GM18873 (cell line): Measurements from ENCODE around the gene SYT1.
"Not testable (repeated sequence)": the region's sequence is repeated elsewhere in the genome, so short reads cannot be mapped to it uniquely, and the experiment has no call there.

Source experiments
- ATAC-seq: cut with Tn5 transposase; IDR thresholded peaks from one replicate; pipeline ENCODE4 v1.9.1; 2021; ENCODE audit warnings: mild to moderate bottlenecking, moderate library complexity, moderate number of reproducible peaks; ENCODE audit not compliant: unreplicated experiment, low FRiP score

The SYT1 gene

DNA sequence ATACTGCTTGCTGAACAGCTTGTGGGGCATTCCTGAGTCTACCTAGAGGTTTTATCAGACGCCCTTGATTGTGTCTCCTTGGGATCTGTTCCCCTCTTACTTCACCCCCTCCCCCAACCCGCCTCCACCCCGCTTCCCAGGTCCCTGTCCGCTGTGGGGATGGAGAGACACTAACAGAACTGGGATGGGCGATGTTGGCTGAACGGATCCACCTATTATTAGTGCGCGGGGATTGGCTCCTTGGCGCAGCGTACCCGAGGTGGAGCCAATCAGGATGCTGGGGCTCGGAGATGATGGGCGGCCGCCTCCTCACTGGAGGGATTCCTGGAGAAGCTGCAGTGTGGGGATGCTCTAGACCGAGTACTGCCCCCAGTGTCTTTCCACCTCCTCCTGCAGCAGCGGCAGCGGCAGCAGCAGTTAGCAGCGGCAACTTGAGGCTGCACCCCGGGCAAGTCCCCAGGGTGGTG, at the start of gene SYT1:
Gene SYT1 (plus strand): TSS at position 372 of the 467 bp plus-strand sequence.
- ATAC-seq, result no peak

DNA sequence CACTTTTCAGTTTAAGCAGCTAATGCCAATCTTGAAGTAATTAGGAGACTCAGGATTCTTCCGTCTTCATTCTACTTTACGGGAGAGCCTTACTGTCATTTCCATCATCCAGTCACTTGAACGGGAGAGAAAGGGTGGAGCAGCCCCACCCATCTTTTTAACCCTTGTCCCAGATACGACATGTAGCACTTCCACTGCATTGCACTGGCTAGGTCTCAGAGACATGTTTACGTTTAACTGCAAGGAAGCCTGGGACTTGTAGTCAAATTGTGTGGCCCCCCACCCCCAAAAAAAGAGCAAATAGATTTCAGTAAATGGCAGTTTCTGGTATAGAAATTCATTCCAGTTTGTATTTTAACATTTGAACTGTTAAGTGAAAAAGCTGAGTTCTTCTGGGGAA, 46.1 kb upstream of the SYT1 start:
- no peak for ATAC-seq

DNA sequence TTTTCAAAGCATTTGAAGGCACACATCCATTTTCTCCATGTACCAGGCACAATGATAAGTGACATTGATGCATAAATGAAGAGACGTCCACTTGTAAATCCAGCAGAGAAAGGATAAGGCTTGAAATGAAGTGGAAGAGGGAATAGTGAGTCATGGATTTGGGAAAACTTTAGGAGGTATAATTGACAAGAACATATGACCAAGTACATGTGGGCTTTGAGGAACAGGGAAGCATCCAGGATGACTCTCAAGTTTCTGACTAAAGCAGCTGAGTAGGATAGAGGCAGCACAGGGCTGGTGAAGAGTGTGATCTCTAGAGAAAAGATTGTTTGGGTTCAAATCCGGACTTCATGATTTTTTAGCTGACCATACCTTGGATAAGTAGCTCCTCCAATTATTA, 43.6 kb upstream of the SYT1 start:
- ATAC-seq, result no peak

DNA sequence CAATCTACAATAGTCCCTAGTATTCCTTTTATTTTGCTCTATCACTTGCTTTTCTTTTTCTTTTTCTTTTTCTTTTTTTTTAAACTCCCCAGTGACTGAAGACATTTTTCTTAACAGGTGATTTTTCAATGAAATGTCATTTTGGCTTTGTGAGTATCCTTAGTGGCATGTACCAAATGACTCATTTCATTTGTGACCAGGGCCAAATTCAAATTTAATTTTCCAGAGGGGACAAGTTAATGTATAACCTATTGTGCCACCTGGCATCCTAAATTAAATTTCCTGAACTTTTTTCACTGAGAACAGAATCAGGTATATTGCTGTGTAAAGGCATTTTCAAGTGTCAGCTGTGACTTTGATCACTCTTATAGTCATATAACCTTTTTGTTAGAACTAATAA, 39.7 kb upstream of the SYT1 start:
- no peak for ATAC-seq

DNA sequence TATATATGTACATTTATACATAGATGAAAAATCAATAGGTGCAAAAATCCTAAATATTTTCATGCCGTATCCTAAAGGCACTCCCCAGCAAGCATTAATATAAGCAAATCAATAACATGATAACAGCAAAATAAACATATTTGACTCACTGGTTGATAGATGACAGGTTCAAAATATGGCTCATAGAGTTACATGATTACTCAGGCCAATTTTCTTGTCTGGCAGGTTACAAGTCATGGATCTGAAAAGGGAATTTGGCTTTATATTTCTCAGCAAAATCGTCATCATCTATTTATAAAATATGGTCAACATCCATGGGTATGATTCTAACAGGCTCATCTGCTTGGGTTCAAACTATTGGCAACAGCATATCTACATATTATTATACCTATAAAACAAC, 34.9 kb upstream of the SYT1 start:
- no peak for ATAC-seq

DNA sequence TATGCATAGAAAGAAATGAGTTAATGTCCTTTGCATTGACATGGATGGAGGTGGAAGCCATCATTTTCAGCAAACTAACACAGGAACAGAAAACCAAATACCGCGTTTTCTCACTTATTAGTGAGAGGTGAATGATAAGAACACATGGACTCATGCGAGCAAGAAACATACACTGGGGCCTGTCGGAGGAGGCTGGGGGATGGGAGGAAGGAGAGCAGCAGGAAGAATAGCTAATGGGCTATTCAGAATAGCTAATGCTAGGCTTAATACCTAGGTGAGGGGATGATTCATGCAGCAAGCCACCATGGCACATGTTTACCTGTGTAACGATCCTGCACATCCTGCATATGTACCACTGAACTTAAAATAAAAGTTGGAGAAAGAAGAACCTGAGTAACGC, 29.1 kb upstream of the SYT1 start:
- no peak for ATAC-seq

DNA sequence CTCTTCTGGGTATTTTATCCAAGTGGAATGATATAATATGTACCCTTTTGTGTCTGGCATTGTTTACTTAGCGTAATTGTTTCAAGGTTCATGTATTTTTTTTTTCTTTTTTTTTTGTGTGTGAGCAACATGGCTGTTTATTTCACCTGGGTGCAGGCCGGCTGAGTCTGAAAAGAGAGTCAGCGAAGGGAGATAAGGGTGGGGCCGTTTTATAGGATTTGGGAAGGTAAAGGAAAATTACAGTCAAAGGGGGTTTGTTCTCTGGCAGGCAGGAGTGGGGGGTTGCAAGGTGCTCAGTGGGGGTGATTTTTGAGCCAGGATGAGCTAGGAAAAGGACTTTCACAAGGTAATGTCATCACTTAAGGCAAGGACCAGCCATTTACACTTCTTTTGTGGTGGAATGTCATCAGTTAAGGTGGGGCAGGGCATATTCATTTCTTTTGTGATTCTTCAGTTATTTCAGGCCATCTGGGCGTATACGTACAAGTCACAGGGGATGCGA, 24.0 kb upstream of the SYT1 start:
- ATAC-seq, result not testable (repeated sequence)

DNA sequence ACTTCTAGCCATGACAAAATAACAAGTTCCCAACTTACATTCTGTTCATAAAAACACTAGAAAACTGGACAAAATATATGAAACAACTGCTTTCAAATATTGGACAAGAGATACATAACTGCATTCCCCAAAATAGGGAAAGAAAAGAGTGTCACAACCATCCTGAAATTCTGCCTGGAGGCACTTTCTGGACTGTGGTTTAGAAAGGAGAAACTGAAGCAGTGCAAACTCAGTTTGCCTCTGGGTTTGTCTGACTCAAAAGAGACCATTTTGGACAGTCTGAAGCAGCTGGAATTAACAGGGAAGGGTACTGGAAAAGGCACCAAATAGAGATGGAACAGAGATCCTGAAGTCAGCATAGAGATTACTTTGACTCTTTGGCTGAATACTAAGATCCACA, 11.3 kb upstream of the SYT1 start:
- no peak for ATAC-seq

DNA sequence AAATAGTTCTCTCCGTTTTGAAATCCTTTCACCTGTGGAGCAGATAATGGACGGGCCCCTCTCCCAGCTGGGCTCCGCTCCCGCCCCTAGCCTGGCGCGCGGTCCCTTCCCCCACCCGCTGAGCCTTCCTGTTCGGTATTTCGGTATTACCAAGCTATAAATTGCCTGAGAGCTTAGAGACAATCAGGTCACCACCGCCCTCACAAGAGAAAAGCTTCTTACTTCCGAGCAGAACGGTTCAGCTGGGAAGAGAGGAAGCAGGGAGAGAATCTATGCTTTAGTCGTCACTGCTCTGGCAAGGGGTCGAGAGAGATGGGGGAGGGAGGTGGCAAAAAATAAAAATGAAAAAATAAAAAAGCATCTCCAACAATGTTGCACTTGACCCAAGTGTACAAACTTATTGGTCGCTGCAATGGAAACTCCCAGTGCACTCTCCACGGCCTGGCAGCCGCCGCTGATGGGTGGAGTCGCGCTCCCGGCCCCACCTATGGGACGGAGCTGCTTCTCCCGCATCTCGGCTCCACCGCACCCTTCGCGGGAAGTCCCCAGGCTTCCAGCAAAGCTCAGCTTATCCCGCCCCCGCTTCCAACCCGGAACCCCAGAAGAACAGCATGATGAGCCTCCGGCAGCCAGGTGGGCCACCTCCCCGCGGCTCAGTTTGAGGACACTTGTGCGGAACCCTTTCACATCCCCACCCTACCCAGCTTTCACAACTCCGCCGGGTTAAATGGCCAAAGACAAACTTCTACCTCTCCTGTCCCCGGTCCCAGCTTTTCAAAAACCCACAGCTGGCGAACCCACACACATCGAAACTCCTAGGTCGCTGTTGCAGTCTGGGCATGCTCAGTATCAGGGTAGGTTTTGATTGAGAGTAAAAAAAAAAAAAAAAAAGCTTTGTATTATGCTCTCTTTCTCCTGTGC, 832 bp upstream of the SYT1 start:
- ATAC-seq, result peak; percentile 62

DNA sequence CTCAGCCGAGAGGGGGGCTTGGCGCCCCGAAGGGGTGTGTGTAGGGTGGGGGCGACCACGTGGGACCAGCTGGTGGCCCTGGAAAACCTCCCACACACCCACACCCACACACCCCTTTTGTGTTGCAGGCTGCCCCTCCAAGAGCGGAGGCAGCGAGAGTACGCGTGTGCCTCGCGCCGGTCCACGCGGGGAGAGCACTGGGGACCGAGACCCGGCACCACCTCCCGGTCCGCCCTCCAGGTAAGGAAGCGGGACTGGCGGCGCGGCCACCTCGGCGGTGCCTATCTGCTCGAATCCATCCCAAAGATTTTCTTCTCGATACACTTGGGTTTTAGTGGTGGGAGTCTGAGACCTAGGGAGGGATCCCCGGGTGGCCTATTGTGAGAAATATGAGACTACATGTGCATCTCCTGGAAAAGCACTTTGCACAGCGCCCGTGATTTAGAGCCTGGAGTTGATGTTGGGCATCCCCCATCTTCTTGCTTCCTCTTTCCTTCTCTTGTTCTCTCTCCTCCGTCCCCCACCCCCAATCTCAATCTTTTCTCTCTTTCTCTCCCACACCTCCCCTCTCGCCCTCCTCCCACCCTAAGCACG, 393 bp downstream of the SYT1 start:
- no peak for ATAC-seq

DNA sequence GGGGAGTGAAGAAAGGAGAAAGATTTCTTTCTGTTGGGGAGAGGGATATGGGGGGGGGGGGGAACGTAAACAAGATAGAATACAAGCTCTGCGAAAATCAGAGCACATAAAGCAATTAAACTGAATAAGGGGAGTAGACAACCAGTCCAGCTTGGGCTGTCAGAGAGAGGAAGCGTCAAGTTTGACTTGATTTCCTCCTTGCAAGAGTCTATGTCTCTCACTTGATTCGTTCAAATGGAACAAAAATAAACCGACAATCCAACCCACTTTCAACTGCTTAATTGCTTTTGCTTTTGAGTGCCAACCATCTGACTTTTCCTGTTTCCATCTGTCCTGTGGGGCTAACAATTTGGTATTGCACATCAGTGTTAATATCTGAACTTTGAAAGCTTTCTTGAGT, 942 bp downstream of the SYT1 start:
- ATAC-seq, result no peak

DNA sequence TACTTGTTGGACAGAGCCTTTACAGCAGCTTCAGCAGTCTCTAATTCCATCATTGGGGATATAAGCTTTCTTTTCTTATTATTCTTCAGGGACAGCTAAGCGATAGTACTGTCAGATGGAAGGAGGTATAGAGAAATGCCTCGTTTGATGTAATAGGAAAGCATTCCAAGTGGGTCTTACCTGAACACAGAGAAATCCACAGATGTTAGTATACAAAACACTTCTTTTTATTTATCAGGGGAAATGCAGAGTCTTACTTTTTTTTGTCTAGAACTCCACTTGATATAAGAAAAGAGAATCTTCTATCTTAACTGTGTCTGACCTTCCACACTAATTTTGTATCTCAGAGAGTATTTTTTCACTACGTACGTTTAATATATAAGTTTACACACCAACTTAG, 1.9 kb downstream of the SYT1 start:
- no peak for ATAC-seq

DNA sequence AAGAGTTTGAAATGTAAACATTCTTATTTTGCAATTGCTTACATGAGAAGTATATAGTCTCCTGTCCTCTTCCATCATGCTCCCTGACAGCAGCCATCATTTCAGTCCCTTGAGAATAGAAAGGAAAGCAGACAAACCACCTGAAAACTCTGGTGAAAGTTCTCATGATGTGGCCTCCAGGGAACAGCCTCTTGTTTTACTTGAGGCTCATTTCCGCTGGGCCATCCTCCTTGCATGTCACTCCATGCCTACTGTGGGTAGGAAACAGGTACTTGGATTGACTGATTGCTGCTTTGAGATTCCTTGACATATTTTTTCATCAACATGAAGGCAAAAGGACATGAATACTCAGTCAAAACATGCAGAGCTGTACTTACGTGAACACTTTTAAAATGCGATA, 6.0 kb downstream of the SYT1 start:
- ATAC-seq, result no peak

DNA sequence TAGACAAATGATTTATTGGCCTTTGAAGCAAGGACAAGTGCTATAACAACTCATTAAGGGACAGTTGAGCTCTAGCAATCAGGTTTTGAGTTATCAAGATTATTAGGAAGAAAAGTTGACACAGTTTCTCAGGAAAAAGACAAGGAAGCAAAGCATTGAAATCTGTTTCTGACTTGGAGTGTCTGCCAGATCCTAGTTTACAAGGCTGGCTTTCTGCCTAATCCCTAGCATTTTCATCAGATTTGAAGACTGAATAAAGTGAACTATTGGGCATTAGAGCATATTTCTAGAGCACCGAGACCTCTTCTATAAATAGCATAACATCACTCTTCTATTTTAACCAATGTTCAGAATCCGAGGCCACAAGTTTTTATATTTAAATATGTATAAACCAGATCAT, 7.0 kb downstream of the SYT1 start:
- ATAC-seq, result no peak

DNA sequence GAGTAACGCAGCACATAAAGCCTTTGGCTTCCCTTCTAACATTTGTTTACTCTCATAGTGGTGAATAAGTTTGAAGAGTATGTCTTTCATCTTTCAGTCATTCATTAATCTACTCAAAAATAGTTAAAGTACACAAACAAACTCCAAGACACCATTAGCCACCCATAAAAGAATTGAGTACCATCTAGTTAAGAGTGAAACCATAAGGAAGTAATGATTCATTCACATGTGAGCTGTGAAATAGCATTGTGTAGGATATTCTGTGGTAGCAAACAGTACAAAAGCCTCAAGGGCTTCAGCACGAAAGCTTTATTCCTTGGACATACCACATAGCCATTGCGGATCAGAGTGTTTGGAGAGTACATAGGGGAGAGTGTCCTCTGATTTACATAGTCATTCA, 13.9 kb downstream of the SYT1 start:
- ATAC-seq, result no peak

DNA sequence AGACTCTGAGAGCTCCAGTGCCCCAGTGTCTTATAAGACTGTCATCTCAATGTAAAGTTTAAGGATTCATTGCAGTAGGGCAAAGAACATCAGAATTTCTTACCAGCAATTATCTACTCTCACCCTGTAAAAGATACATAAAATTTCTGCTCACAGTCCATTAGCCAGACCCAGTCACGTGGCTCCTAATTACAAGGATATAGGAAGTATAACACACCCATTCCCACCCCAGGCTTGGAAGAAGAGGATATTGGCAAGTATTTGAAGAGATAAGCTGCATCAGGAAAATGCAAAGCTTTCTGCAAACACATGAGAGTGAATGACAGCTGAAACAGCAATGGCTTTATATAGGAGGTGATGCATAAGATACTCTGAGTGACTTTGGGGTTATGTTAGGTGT, 14.3 kb downstream of the SYT1 start:
- no peak for ATAC-seq

DNA sequence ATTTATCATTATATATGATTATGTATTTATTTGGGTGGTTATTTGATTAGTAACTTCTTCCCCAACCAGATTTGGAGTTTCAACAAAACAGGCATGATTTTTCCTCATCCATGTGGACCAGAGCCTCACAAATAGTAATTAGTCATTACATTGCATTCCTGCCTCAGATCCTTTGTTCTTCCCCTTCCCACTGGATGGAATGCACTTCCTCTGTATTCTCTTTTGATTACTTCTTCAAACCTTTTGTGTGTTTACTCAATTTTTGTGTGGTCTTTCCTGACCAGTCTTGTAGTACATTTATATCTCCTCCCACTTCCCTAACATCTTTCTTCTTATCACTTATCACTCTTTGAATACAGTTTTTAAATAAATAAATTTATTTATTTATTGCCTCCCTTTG, 15.5 kb downstream of the SYT1 start:
- ATAC-seq, result no peak

DNA sequence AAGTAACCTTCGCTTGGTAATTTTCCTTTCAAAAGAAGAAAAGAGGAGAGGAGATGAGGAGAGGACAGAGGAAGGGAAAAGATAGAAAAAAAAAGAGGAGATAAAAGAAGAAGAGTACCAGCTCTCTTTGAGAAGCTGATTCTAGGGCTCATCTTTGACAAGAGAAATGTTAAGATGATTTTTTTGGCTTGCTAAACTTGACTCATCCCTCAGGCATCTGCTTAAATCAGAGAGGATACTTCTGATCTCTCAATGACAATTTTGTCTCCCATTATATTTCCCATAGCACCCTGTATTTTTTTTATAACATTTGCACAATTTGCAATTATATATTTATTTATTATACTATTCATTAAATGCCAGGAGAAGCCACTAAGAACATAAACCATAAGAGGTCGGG, 17.1 kb downstream of the SYT1 start:
- ATAC-seq, result no peak

DNA sequence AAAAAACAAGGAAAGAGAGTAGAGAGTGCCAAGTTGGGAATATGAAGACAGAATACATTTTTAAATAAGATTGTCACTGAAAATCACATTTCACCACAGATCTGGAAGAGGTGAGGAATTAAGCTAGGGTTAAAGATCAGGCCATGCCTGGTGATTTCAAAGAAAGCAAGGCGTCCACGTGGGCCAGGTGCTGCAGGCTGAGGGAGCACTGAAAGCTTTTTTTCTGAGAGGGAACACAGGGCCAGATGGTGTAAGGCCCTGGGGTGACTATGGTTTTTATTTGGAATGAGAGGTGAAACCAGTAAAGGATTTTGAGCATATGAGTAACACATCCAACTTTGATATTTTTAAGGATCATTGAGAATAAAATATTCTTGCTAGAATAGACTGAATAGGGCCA, 20.9 kb downstream of the SYT1 start:
- no peak for ATAC-seq

DNA sequence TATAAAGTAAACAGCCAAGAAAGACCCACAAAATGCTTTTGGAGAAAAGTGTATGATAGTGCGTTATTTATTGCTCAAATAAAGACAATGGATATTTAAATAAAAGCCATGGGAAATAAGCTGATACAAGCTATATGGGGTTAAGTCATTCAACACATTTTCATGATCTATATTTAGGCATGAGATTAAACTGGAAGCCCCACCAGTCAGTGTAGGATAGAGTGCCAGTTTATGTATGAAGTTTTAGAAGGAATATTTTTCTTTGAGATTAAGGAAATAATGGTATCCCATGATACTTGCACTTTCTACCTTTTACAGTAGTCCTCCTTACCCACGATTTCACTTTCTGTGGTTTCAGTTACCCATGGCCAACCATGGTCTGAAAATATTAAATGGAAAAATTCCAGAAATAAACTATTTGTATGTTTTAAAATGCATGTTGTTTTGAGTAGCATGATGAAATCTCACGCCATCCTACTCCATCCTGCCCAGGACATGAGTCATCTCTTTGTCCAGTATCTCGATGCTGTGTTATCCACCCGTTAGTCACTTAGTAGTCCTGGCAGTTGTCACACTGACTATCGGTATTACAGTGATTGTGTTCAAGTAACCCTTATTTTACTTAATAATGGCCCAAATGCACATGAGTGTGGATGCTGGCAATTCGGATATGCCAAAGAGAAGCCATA, 22.3 kb downstream of the SYT1 start:
- no peak for ATAC-seq

DNA sequence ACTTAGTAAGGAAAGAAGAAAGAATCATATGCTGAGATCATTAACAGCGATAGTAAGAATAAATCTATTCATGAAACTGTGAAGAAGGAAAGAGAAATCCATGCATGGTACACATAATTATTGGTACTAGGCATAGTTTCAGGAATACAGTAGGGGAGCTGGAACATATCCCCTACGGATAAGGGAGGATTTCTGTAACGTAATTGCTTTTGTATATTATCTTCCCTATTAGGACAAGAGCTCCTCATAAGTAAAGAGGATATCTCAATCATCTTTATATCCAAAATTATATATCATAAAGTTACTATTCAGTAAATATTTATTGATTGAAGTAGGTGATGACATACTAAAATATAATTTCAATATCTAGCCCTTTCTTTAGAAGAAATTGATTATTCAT, 22.9 kb downstream of the SYT1 start:
- ATAC-seq, result no peak
